GM12864 (cell line): Measurements from ENCODE around the gene PGM1.

ENCODE experiments used
- DNase-seq: peaks from one replicate; pipeline ENCODE4 v3.0.0-alpha.2; 2011; ENCODE audit warnings: low read depth
- H3K4me3 ChIP-seq: 2 replicates; pipeline ENCODE4 v1.5.1; 2011; ENCODE audit warnings: mild to moderate bottlenecking, low read depth, low read length, control low read depth
- CTCF ChIP-seq: IDR thresholded peaks from 2 replicates; pipeline ENCODE4 v1.5.1; 2011; ENCODE audit warnings: low read depth, mild to moderate bottlenecking, moderate library complexity, low read length, control low read depth, inconsistent platforms; ENCODE audit errors: missing control alignments

The PGM1 gene

GRCh38 chr1:63679076-63679475, 85.9 kb downstream of the PGM1 start:
- no peak for TF ChIP-seq CTCF
- DNase-seq: no peak
- H3K4me3 ChIP-seq: no peak overlapping the region

- TF ChIP-seq CTCF: no peak
- no peak overlapping the region for H3K4me3 ChIP-seq
- no peak for DNase-seq
These were observed 86.4 kb downstream of the PGM1 start for GRCh38 chr1:63679589-63679988.

GRCh38 chr1:63682936-63683335, 89.7 kb downstream of the PGM1 start:
- TF ChIP-seq CTCF: no peak
- DNase-seq: no peak
- H3K4me3 ChIP-seq: no peak overlapping the region

GRCh38 chr1:63683759-63684158, 90.5 kb downstream of the PGM1 start:
- DNase-seq: no peak
- no peak for TF ChIP-seq CTCF
- no peak overlapping the region for H3K4me3 ChIP-seq

GRCh38 chr1:63686696-63687095, 93.5 kb downstream of the PGM1 start:
- no peak overlapping the region for H3K4me3 ChIP-seq
- no peak for DNase-seq
- no peak for TF ChIP-seq CTCF

- no peak overlapping the region for H3K4me3 ChIP-seq
- no peak for DNase-seq
- no peak for TF ChIP-seq CTCF
These were observed 95.2 kb downstream of the PGM1 start for GRCh38 chr1:63688302-63688890.

GRCh38 chr1:63690966-63691700, 97.9 kb downstream of the PGM1 start:
- no peak overlapping the region for H3K4me3 ChIP-seq
- DNase-seq: no peak
- TF ChIP-seq CTCF: no peak
